SH-SY5Y (cell line): ENCODE results near the gene GSTM5.

ENCODE experiments used
- GATA2 ChIP-seq: IDR thresholded peaks from 2 replicates; pipeline ENCODE4 v1.6.1; 2011; ENCODE audit warnings: mild to moderate bottlenecking, low read depth, low read length
- GATA3 ChIP-seq: IDR thresholded peaks from 2 replicates; pipeline ENCODE4 v1.6.1; 2011; ENCODE audit warnings: low read depth, mild to moderate bottlenecking, low read length, moderate library complexity

DNA sequence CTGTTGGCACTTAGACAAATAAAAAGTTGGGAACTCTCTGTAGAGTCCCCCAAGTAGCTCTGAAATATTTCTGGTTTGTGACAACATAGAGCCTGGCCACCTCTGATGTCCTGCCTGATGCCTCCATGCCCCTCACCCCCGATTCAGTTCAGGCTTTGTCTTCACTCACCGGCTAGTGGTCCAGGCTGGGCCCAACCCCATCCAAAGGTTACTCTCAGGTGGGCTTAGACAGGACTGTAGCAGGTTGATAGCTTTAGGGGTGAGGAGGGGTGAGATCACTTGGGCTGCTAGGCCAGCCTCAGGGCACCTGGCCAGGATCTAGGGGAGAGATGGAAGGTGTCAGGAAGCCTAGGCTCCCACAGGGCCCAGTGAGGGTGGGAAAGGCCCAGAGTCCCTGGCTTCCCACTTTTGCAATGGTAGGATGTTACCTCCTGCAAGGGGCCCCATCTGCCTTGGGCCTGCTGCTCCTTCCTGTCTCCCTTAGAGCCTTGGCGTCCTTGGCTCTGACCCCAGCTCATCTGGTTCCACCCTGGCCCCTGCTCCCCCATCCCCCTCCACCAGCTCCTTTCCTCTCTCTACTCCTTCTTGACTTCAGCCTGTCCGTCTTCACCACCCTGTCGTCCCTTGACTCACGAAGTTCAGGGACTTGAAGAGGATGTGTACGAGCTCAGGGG lies 44.9 kb downstream of the GSTM5 start:
- TF ChIP-seq GATA3 (no peak), GATA2 (no peak)
